ENCODE data around the gene BMP7.

DNA sequence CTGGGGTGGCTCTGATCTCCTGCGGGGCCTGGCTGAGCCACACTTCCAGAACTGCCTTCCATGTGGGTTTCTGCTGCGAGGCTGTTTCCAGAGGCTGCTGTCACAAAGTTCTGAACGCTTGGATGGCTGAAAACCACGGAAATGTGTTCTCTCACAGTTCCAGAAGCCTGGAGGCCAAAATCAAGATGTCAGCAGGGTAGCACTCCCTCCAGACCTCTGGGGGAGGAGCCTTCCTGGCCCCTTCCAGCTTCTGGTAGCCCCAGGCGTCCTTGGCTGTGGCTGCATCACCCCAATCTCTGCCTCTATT is 23.7 kb upstream of the BMP7 start:
- no peak for TF ChIP-seq CTCF (conservative IDR thresholded peaks at IDR 0.05; ENCODE audit: low read length)
- no peak for TF ChIP-seq EZH2phosphoT487 (IDR thresholded peaks at IDR 0.05; ENCODE audit: borderline replicate concordance, low read depth, low read length)

Data from OCI-LY7 (cell line).